ENCODE results near the gene MMP11.
A peak's percentile ranks its signal among the peaks of the same experiment; 100 is the strongest.
"Not testable (repeated sequence)": the region's sequence is repeated elsewhere in the genome, so short reads cannot be mapped to it uniquely, and the experiment has no call there.

MMP11 gene, protein sequence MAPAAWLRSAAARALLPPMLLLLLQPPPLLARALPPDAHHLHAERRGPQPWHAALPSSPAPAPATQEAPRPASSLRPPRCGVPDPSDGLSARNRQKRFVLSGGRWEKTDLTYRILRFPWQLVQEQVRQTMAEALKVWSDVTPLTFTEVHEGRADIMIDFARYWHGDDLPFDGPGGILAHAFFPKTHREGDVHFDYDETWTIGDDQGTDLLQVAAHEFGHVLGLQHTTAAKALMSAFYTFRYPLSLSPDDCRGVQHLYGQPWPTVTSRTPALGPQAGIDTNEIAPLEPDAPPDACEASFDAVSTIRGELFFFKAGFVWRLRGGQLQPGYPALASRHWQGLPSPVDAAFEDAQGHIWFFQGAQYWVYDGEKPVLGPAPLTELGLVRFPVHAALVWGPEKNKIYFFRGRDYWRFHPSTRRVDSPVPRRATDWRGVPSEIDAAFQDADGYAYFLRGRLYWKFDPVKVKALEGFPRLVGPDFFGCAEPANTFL
- 0 to 1.9 (median 0.66) reads per million in 9 experiments for total RNA-seq

DNA sequence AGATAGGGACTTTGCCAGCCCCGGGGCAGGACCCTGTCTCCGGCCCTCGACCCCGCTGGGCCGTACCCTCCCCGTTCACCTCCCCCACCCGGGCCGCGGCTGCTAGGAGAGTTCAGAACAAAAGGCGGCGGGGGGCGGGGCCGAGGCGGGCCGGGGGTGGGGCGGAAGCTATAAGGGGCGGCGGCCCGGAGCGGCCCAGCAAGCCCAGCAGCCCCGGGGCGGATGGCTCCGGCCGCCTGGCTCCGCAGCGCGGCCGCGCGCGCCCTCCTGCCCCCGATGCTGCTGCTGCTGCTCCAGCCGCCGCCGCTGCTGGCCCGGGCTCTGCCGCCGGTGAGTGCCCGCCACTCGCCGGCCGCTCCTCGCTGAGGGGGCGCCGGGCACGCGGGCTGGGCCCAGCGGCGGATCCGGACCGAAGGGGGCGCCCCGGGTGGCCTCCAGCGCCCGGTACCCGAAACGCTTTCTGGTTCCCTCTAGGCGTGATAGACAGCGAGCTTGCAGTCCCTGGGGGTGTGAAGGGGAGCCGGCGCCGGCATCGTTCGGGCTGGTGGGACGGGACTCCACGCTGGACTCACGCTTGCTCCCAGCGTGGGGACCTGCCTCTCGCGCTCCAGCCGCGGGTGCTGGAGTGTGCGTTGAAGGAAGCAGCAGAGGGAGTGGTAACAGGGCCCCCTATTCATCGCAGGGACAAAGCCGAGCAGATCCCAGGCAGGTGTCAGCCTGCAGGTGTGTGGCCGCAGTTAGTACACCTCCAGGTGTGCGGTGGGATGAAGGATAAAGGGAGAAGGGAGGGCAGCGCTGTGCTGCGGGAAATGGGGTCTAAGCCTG lies at the start of gene MMP11:
Gene MMP11, plus strand, starts transcription at position 201 of the 825 bp plus-strand sequence. Its CDS starts 22 bp downstream, at position 223.
- Mint-ChIP-seq H3K4me1 (ENCODE audit: low read depth in 2 of 2) (peaks cover 13% of the 10 kb centered on the region in 2 donors), H3K27me3 (no peaks in the 10 kb centered on the region), H3K27ac (peak within 1 kb of the TSS in 1 of 2 donors; percentile 32), H3K9me3 (no peaks in the 10 kb centered on the region), H3K4me3 (peak within 1 kb of the TSS; percentile 56 to 69), H3K36me3 (ENCODE audit: insufficient read depth) (no peaks in the 10 kb centered on the region)
- ATAC-seq (replicated peaks), result peak; percentile 59
- peak; percentile 24 to 32 (median 27) for DNase-seq

DNA sequence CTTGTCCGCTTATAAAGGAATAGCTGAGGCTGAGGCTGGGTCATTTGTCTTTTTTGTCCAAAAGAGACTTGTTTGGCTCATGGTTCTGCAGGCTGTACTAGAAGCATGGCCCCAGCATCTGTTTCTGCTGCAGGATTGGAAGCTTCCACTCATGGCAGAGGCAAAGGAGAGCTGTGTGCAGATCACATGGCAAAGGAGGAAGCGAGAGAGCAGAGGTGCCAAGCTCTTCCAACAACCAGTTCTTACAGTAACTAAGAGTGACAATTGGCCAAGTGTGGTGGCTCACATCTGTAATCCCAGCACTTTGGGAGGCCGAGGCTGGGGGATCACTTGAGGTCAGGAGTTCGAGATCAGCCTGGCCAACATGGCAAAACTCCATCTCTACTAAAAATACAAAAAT lies 44.5 kb upstream of the MMP11 start:
- not testable (repeated sequence) for ATAC-seq (replicated peaks); H3K36me3 Mint-ChIP-seq (ENCODE audit: insufficient read depth); H3K9me3 Mint-ChIP-seq; H3K4me3 Mint-ChIP-seq; H3K27ac Mint-ChIP-seq; H3K4me1 Mint-ChIP-seq (ENCODE audit: low read depth in 2 of 2); DNase-seq
- peaks cover 7 to 36% of the 10 kb centered on the region in 2 donors for H3K27me3 Mint-ChIP-seq

DNA sequence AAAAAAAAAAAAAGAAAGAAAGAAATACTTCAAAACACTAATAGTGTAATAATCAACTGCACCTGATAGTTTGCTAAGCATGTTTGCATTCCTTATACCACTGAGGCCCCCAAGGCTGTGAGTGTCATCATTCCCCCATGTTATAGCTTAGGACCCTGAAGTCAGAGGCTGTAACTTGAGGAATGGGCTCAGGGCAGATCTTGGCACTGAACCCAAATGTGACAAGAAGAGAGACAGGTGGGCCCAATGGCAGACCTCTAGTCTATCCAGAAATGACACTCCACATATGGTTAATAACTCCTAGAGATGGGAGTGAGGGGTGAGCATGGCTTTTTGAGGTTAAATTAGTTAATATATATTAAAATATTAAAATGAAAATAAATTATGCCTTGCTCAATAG lies 35.0 kb upstream of the MMP11 start:
- Mint-ChIP-seq H3K27me3 (no peaks in the 10 kb centered on the region), H3K36me3 (ENCODE audit: insufficient read depth) (no peaks in the 10 kb centered on the region), H3K27ac (no peak overlapping the region), H3K4me3 (no peak overlapping the region), H3K4me1 (ENCODE audit: low read depth in 2 of 2) (no peaks in the 10 kb centered on the region), H3K9me3 (no peaks in the 10 kb centered on the region)
- DNase-seq (no peak), ATAC-seq (replicated peaks) (no peak)

DNA sequence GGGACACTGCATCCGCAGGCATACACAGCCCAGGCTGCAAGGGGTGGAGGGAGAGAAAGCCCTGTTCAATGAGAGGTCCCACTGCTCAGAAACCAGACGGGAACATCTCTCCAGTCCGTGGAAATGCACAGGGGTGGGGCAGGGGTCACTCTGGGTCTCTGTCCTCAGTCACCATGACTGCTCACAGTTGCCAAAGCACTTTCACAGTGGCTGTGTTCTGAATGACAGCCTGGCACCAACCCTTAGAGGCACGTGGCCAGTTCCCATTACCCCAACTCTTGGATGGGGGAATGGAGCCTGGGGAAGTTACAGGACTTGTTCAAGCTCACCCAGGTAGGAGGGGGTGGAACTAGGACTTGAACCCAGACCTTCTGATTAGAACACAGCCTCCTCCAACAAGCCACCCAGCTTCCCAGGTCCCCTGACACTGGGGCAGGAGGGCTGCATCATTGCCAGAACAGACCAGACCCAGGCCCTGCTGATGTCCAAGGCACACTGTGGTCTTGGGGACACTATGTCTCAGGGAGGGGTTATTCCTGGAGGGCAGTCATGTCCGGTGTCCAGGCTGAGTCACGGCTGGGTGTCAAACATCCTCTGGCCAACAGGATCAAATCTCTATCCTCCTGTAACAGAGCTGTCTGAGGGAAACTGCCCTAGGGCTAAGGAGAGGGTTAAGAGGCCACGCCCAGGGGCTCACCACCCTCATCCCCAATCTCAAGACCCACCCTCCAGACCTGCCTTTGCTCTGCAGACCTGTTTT lies 30.0 kb upstream of the MMP11 start:
- Mint-ChIP-seq H3K9me3 (no peaks in the 10 kb centered on the region), H3K27me3 (no peaks in the 10 kb centered on the region), H3K4me1 (ENCODE audit: low read depth in 2 of 2) (peaks cover 0 to 3% of the 10 kb centered on the region in 2 donors), H3K4me3 (no peak overlapping the region), H3K36me3 (ENCODE audit: insufficient read depth) (peaks cover 19% of the 10 kb centered on the region), H3K27ac (no peak overlapping the region)
- ATAC-seq (replicated peaks) (no peak), DNase-seq (no peak)

DNA sequence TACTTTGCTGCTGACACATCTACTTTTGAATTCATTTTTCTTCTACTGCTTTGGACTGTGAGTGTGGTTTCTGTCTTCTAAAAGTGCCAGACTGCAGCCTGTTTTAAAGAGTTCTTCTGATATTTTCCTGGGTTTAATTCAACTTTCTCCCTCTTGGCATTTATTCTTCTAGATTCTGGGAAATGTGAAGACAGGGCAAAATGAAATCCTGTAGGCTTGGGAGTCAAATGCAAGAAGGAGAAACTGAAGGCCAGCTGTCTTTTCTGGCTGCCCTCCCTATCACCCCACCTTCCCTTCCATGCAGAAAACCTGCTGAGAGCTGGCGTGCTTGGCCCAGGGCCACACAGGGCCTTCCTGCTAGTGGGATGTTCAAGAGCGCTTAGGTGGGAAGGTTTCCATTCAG lies 29.3 kb upstream of the MMP11 start:
- no peak for ATAC-seq (replicated peaks)
- Mint-ChIP-seq H3K9me3 (no peaks in the 10 kb centered on the region), H3K4me1 (ENCODE audit: low read depth in 2 of 2) (peaks cover 0 to 3% of the 10 kb centered on the region in 2 donors), H3K27me3 (no peaks in the 10 kb centered on the region), H3K27ac (no peak overlapping the region), H3K36me3 (ENCODE audit: insufficient read depth) (peaks cover 19% of the 10 kb centered on the region), H3K4me3 (no peak overlapping the region)
- no peak for DNase-seq

DNA sequence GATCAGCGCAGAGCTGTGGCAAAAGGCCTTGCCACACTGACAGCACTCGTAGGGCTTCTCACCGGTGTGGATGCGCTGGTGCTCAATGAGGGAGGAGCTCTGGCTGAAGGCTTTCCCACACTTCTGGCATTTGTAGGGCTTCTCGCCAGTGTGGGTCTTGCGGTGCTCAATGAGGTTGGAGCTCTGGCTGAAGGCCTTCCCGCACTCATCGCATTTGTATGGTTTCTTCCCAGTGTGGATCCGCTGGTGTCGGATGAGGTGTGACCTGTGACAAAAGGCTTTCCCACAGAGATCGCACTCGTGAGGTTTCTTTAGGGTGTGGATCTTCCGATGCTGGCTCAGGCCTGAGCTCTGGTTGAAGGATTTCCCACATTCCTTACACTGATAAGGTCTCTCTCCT lies 28.6 kb upstream of the MMP11 start:
- ATAC-seq (replicated peaks) (no peak), DNase-seq (no peak)
- H3K27ac Mint-ChIP-seq, result no peak overlapping the region
- peaks cover 0 to 3% of the 10 kb centered on the region in 2 donors for H3K4me1 Mint-ChIP-seq (ENCODE audit: low read depth in 2 of 2)
- no peak overlapping the region for H3K4me3 Mint-ChIP-seq
- H3K36me3 Mint-ChIP-seq (ENCODE audit: insufficient read depth), result peaks cover 19% of the 10 kb centered on the region
- no peaks in the 10 kb centered on the region for H3K9me3 Mint-ChIP-seq
- H3K27me3 Mint-ChIP-seq, result no peaks in the 10 kb centered on the region

DNA sequence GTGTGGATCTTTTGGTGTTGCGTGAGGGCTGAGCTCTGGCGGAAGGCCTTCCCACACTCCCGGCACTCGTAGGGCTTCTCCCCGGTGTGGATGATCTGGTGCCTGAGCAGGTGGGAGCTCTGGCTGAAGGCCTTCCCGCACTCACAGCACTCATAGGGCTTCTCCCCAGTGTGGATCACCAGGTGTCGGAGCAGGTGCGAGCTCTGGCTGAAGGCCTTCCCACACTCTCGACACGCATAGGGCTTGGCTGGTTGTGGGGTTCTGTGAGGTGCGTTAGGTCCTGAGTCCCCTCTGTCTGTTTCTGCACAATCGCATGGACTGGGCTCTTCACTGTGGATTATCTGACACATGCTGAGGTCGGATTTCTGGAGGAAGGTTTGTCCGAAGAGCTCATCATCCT lies 28.2 kb upstream of the MMP11 start:
- Mint-ChIP-seq H3K9me3 (no peaks in the 10 kb centered on the region), H3K36me3 (ENCODE audit: insufficient read depth) (peaks cover 19% of the 10 kb centered on the region), H3K27me3 (no peaks in the 10 kb centered on the region), H3K4me3 (no peak overlapping the region), H3K4me1 (ENCODE audit: low read depth in 2 of 2) (peaks cover under 1 to 3% of the 10 kb centered on the region in 2 donors), H3K27ac (peak overlapping the region in 1 of 2 donors; percentile 60)
- no peak for ATAC-seq (replicated peaks)
- DNase-seq, result no peak

DNA sequence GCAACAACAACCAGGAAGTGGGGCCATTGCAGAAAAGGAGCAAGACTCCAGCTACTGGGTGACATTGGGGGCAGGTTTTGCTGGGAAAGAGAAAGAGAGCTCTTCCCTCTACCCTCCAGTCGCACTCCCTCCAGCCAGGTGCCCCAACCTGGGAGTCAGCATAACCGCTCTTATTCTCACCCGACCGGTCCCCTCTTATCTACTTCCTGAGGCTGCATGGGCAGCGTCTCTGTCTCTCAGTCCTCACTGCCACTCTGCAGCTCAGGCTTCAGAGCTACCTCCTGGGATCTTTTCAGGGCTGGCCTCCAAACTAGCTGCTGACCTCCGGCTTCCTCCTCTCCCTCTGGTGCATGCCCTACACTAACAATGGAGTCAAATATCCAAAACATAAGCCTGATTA lies 26.9 kb upstream of the MMP11 start:
- H3K27me3 Mint-ChIP-seq, result no peaks in the 10 kb centered on the region
- peaks cover 22% of the 10 kb centered on the region for H3K36me3 Mint-ChIP-seq (ENCODE audit: insufficient read depth)
- peaks cover 13% of the 10 kb centered on the region in 2 donors for H3K4me1 Mint-ChIP-seq (ENCODE audit: low read depth in 2 of 2)
- H3K9me3 Mint-ChIP-seq, result no peaks in the 10 kb centered on the region
- no peak overlapping the region for H3K4me3 Mint-ChIP-seq
- peak overlapping the region in 1 of 2 donors; percentile 25 for H3K27ac Mint-ChIP-seq
- DNase-seq (no peak), ATAC-seq (replicated peaks) (no peak)

DNA sequence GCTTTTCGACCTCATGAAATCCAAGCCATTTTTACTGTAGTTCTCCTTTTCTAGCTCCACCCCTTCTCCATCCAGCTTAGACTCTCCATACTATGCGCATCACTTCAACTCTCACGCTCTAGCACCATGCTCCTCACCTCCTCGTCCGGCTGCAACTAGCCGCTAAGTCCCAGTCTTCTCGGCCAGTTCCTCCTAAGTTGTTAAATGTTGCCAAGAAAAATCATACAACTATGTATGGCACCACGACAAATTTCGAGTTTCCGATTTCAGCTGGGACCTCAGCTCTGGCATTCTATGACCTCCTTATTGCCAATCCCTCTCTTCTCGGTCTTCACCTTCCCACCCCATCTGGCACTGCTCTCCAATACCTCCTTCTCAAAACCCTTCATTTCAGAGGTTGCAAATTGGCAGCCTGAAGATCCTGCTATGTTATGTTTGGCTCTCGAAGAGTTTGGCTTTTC lies 22.8 kb upstream of the MMP11 start:
- H3K36me3 Mint-ChIP-seq (ENCODE audit: insufficient read depth), result peaks cover 14% of the 10 kb centered on the region
- no peaks in the 10 kb centered on the region for H3K9me3 Mint-ChIP-seq
- H3K27ac Mint-ChIP-seq, result no peak overlapping the region
- peaks cover 16 to 17% of the 10 kb centered on the region in 2 donors for H3K4me1 Mint-ChIP-seq (ENCODE audit: low read depth in 2 of 2)
- no peak for ATAC-seq (replicated peaks)
- H3K27me3 Mint-ChIP-seq, result no peaks in the 10 kb centered on the region
- H3K4me3 Mint-ChIP-seq, result peak overlapping the region; percentile 86 to 87
- DNase-seq, result no peak

DNA sequence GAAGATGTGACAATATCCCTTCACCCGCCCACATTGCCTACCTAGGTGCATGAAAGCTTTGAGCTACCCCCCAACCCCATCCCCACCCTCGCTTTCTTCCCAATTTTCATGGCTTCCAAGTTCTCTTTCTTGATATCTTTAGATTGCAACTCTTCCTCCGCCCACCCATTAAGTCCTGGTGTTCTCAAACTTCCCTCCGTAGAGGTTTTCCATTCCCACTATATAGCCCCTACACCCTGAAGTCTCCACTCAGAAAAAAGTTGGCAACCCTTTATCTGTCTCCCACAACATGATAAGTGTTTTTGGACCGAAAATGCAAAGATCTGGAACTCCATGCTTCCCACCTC lies 22.3 kb upstream of the MMP11 start:
- no peak for ATAC-seq (replicated peaks)
- Mint-ChIP-seq H3K9me3 (no peaks in the 10 kb centered on the region), H3K36me3 (ENCODE audit: insufficient read depth) (peaks cover 11% of the 10 kb centered on the region), H3K27me3 (no peaks in the 10 kb centered on the region), H3K4me1 (ENCODE audit: low read depth in 2 of 2) (peaks cover 14 to 17% of the 10 kb centered on the region in 2 donors), H3K27ac (peak overlapping the region; percentile 65 to 83), H3K4me3 (peak overlapping the region; percentile 86 to 87)
- DNase-seq, result no peak

DNA sequence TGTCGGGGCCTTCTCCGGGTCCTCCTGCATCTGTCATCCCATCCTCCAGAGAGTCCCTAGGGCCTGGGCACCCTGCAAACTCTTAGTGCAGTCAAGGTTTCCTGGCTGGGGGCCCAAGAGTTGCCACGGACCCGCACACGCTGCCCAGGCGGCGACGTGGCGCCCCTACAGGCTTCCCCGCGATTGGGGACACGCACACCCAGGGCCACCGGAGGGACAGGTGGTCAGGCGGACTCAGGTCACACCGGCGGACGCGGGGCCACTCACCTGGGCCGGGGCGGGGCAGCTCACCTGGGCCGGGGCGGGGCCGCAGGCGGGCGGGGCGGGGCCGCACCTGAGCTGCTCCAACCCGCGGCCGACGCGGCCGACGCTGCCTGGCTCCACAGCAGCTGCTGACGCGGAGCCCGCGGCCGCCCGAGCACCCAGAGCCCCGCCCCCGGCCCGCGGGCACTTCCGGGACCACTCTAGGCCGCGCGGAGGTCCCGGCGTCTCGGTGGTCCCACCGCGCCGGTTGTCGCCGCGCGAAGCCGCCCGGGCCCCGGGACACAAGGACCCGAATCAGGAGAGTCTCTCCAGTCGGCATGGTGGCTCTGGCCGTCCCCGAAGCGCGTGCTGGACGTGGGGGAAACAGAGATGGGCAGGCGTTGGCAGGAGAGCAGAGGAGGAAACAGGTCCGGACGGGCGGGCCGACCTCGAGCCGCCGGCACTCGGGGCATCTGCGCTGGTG lies 21.8 kb upstream of the MMP11 start, which contains the start of gene ZNF70:
Gene ZNF70, minus strand, starts transcription at position 399 of the 727 bp plus-strand sequence. CDS start 5,972 bp downstream, outside the sequence.
- peak; percentile 81 to 83 (median 83) for DNase-seq
- Mint-ChIP-seq H3K36me3 (ENCODE audit: insufficient read depth) (peaks cover 11% of the 10 kb centered on the region), H3K4me3 (peak within 1 kb of the TSS; percentile 86 to 87), H3K9me3 (no peaks in the 10 kb centered on the region), H3K27ac (peak within 1 kb of the TSS; percentile 77 to 83), H3K4me1 (ENCODE audit: low read depth in 2 of 2) (peaks cover 13 to 17% of the 10 kb centered on the region in 2 donors), H3K27me3 (no peaks in the 10 kb centered on the region)
- ATAC-seq (replicated peaks), result peak; percentile 99

DNA sequence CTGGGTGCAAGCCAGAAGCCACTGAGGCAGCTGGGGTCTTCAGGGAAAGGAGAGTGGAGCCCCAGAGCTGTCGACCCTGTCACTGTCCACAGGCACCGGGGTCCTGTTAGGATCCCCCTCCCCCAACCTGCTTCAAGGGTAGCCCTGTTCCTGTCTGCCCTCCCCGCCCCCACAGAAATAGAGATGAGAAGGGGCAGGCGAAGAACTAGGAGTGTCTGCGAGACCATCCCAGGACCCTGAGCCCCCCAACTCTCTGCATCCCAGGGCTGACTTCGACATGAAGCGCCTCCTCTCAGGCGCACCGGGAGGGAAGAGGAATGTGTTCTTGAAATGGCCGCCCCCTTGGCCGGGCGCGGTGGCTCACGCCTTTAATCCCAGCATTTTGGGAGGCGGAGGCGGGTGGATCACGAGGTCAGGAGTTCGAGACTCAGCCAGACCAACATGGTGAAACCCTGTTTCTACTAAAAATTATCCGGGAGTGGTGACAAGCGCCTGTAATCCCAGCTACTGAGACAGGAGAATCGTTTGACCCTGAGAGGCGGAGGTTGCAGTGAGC lies 21.1 kb upstream of the MMP11 start:
- no peak for DNase-seq
- Mint-ChIP-seq H3K4me3 (peak overlapping the region; percentile 86 to 87), H3K9me3 (no peaks in the 10 kb centered on the region), H3K27ac (peak overlapping the region; percentile 77 to 83), H3K27me3 (no peaks in the 10 kb centered on the region), H3K4me1 (ENCODE audit: low read depth in 2 of 2) (peaks cover 13 to 17% of the 10 kb centered on the region in 2 donors), H3K36me3 (ENCODE audit: insufficient read depth) (peaks cover 11% of the 10 kb centered on the region)
- ATAC-seq (replicated peaks), result peak; percentile 1

All from effector memory CD8-positive, alpha-beta T cell (primary cell).